PFSK-1 (cell line): ENCODE measurements around the gene FPR2.

Experiments used
- FOXP2 ChIP-seq: optimal IDR thresholded peaks from 2 replicates; pipeline ENCODE3; 2011; ENCODE audit warnings: borderline replicate concordance, control low read depth, inconsistent platforms; ENCODE audit not compliant: insufficient read depth; ENCODE audit errors: extremely low read length, extremely low read depth
- POLR2AphosphoS5 ChIP-seq: IDR thresholded peaks from 2 replicates; pipeline ENCODE4 v1.6.1; 2012; ENCODE audit warnings: low read depth, mild to moderate bottlenecking, control low read depth, low read length, moderate library complexity
- REST ChIP-seq, 2 experiments: IDR thresholded peaks; 2 replicates each; pipeline versions ENCODE4 v1.6.1 to v1.8.0; 2011 to 2012; ENCODE audit warnings: low read depth in 2 of 2, low read length in 2 of 2, control low read depth in 1 of 2, inconsistent platforms in 1 of 2, mild to moderate bottlenecking in 1 of 2, moderate library complexity in 1 of 2; ENCODE audit not compliant: insufficient read depth in 1 of 2
- SIN3A ChIP-seq: IDR thresholded peaks from 2 replicates; pipeline ENCODE4 v1.6.1; 2012; ENCODE audit warnings: mild to moderate bottlenecking, low read length, moderate library complexity, borderline replicate concordance; ENCODE audit not compliant: insufficient read depth
- TAF1 ChIP-seq: IDR thresholded peaks from 2 replicates; pipeline ENCODE4 v1.6.1; 2012; ENCODE audit warnings: low read length, control low read depth, borderline replicate concordance; ENCODE audit not compliant: insufficient read depth

The FPR2 gene

GRCh38 chr19:51714848-51715247, 46.1 kb upstream of the FPR2 start:
- no peak for TF ChIP-seq POLR2AphosphoS5
- TF ChIP-seq FOXP2, result no peak
- no peak for TF ChIP-seq REST (IDR thresholded peaks at IDR 0.05; ENCODE audit: insufficient read depth in 1 of 2, low read depth in 2 of 2, low read length in 2 of 2)
- no peak for TF ChIP-seq SIN3A
- no peak for TF ChIP-seq TAF1

GRCh38 chr19:51715850-51716249, 45.1 kb upstream of the FPR2 start:
- no peak for TF ChIP-seq SIN3A
- no peak for TF ChIP-seq FOXP2
- no peak for TF ChIP-seq POLR2AphosphoS5
- TF ChIP-seq REST (IDR thresholded peaks at IDR 0.05; ENCODE audit: insufficient read depth in 1 of 2, low read depth in 2 of 2, low read length in 2 of 2), result no peak
- no peak for TF ChIP-seq TAF1

- TF ChIP-seq REST (IDR thresholded peaks at IDR 0.05; ENCODE audit: insufficient read depth in 1 of 2, low read depth in 2 of 2, low read length in 2 of 2), result no peak
- TF ChIP-seq FOXP2, result no peak
- no peak for TF ChIP-seq SIN3A
- TF ChIP-seq TAF1, result no peak
- no peak for TF ChIP-seq POLR2AphosphoS5
These were observed 44.1 kb upstream of the FPR2 start for GRCh38 chr19:51716925-51717324.

DNA sequence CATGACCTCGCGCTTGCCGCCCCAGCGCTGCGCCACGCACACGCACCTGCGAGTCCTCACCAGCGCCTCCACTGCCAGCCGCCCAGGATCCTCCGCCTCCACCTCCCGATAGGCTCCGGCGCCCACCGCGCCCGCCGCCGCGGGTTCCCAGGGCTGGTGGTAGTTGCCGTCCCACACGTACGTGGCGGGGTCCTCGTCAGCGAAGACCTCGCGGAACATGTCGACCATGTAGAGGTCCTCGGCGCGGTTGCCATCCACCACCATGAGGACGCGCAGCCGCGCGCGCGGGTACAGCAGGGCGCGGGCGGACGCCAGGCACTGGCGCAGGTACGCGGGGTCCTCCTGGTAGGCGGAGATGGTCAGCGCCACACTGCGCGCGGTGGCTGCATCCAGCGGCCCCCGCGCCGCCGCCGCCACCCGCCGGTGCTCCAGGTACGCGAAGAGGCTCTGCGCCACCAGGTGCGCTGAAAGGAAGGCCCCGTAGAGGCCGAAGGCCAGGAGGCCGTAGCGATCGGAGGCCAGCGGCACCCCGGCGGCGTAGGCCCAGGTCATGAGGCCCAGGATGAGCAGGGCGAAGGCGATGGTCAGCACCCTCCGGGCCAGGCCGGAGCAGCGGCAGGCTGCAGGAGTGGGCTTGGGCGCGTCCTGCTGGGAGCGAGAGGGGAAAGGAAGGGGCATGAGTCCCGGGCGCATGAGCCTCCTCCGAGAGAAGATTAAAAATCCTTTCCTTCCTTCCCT, 41.6 kb upstream of the FPR2 start:
- TF ChIP-seq FOXP2 (no peak), POLR2AphosphoS5 (no peak)

DNA sequence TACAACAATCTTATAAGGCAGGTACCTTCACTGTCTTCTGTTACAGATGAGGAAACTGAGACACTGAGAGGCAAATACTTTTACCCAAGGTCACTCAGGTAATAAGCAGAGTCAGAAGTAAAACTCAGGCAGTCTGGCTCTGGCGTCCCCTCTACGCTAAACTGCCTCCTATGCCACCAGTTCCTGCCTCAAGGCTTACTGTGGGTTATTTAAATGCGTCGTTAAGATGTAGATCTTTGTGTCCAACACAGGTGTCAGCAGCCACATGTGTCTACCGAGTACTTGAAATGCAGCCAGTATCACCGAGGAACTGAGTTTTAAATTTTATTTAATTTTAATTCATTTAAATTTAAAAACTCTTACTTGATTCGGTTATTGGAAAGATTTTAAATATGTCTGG, 39.1 kb upstream of the FPR2 start:
- TF ChIP-seq REST (IDR thresholded peaks at IDR 0.05; ENCODE audit: insufficient read depth in 1 of 2, low read depth in 2 of 2, low read length in 2 of 2), result no peak
- no peak for TF ChIP-seq TAF1
- no peak for TF ChIP-seq POLR2AphosphoS5
- TF ChIP-seq FOXP2, result no peak
- no peak for TF ChIP-seq SIN3A
